HCT116 (cell line): ENCODE measurements around the gene PICK1. TPM values are rescaled to one million over a fixed set of nuclear protein-coding genes. Genes with fewer than 3 reads are reported as not detected.

Experiments
- ATAC-seq: fragments of 200-7000 bp; cut with Tn5 transposase; 2 replicates; pipeline ENCODE4 v1.9.1; 2020; ENCODE audit warnings: mild to moderate bottlenecking, moderate library complexity
- BruUV-seq: library from RNA; stranded (reverse); fragments of 400-500 nt; replicated peaks from 2 replicates; lab custom pipeline; 2021; lab: Mats Ljungman, UMichigan
- CTCF ChIA-PET: fragments of 300-600 bp; sonication (Branson Sonifier 250); formaldehyde crosslinking; loops from one replicate; lab custom pipeline; 2021; ENCODE audit warnings: antibody characterized with exemption; lab: Charles Lee
- POLR2A ChIA-PET: fragments of 300-600, 350-600 bp; sonication (Branson Sonifier 250); formaldehyde crosslinking; loops from one replicate; lab custom pipeline; 2021; ENCODE audit warnings: antibody characterized with exemption; lab: Charles Lee
- RAD21 ChIA-PET, 2 experiments: fragments of 300-600 bp; sonication (Branson Sonifier 250); formaldehyde crosslinking; loops; one replicate each; lab custom pipeline; 2023; ENCODE audit warnings: low total read pairs in 2 of 2; ENCODE audit not compliant: uncharacterized antibody in 2 of 2, unreplicated experiment in 2 of 2, low non-redundant PET in 1 of 2; lab: Charles Lee
- DNase-seq: peaks from one replicate; pipeline ENCODE4 v3.0.0-alpha.2; 2010; ENCODE audit warnings: low read depth, low spot score
- H2AFZ ChIP-seq: fragments of 200-600 bp; shearing (Covaris generic), sonication (generic); 2 replicates; pipeline ENCODE4 v1.6.1; 2017; ENCODE audit warnings: low read depth, mixed run types, mixed read lengths, antibody characterized with exemption, low read length; ENCODE audit not compliant: poor library complexity, severe bottlenecking
- H3K27ac ChIP-seq: 2 replicates; pipeline ENCODE4 v1.5.1; 2012; ENCODE audit warnings: low read depth, low read length
- H3K27me3 ChIP-seq: fragments of 200-600 bp; sonication (generic); 2 replicates; pipeline ENCODE4 v1.6.1; 2016; ENCODE audit warnings: mixed run types, low read length, mixed read lengths; ENCODE audit not compliant: insufficient read depth
- H3K36me3 ChIP-seq, 2 experiments: fragments of 200-500 bp in 1 of 2; fragments of 200-600 bp in 1 of 2; sonication (Bioruptor generic) in 1 of 2; sonication (generic) in 1 of 2; 2 replicates each; pipeline versions ENCODE4 v1.5.1 to v1.6.1; 2014 to 2016; ENCODE audit warnings: low read length in 2 of 2, inconsistent platforms in 1 of 2, mixed read lengths in 1 of 2, mixed run types in 1 of 2; ENCODE audit not compliant: insufficient read depth in 2 of 2, control insufficient read depth in 1 of 2
- H3K4me1 ChIP-seq, 2 experiments: fragments of 200-600 bp in 1 of 2; sonication (generic) in 1 of 2; 2 replicates each; pipeline versions ENCODE4 v1.5.1 to v1.6.1; 2012 to 2017; ENCODE audit warnings: low read length in 2 of 2, inconsistent platforms in 1 of 2, mild to moderate bottlenecking in 1 of 2, mixed read lengths in 1 of 2, mixed run types in 1 of 2, moderate library complexity in 1 of 2; ENCODE audit not compliant: insufficient read depth in 2 of 2, control insufficient read depth in 1 of 2
- H3K4me2 ChIP-seq: fragments of 200-600 bp; sonication (generic); 2 replicates; pipeline ENCODE4 v1.6.1; 2017; ENCODE audit warnings: mixed run types, low read length, mixed read lengths
- H3K4me3 ChIP-seq, 2 experiments: fragments of 200-600 bp in 1 of 2; sonication (generic) in 1 of 2; replicated peaks in 1 of 2; 2 replicates each; pipeline ENCODE4 v1.5.1; 2011 to 2016; ENCODE audit warnings: low read length in 2 of 2, control low read depth in 1 of 2, low read depth in 1 of 2, mild to moderate bottlenecking in 1 of 2, mixed read lengths in 1 of 2, mixed run types in 1 of 2
- H3K79me2 ChIP-seq: fragments of 200-600 bp; sonication (generic); 2 replicates; pipeline ENCODE4 v1.6.1; 2017; ENCODE audit warnings: mild to moderate bottlenecking, mixed run types, low read length, moderate library complexity, mixed read lengths; ENCODE audit not compliant: insufficient read depth
- H3K9ac ChIP-seq: fragments of 200-600 bp; sonication (generic); 2 replicates; pipeline ENCODE4 v1.6.1; 2016; ENCODE audit warnings: low read length, mixed read lengths
- H3K9me2 ChIP-seq: fragments of 200-600 bp; sonication (generic), shearing (Covaris generic); 2 replicates; pipeline ENCODE4 v1.6.1; 2017; ENCODE audit warnings: mixed run types, mild to moderate bottlenecking, moderate library complexity; ENCODE audit not compliant: insufficient read depth
- H3K9me3 ChIP-seq, 2 experiments: fragments of 200-500 bp in 1 of 2; fragments of 200-600 bp in 1 of 2; sonication (Bioruptor generic) in 1 of 2; sonication (generic) in 1 of 2; 2 replicates each; pipeline ENCODE4 v1.6.1; 2014 to 2017; ENCODE audit warnings: low read length in 2 of 2, mixed read lengths in 2 of 2, inconsistent platforms in 1 of 2, low read depth in 1 of 2, mild to moderate bottlenecking in 1 of 2, mixed run types in 1 of 2, moderate library complexity in 1 of 2; ENCODE audit not compliant: control insufficient read depth in 1 of 2, insufficient read depth in 1 of 2
- H4K20me1 ChIP-seq: fragments of 200-600 bp; sonication (generic), shearing (Covaris generic); 2 replicates; pipeline ENCODE4 v1.6.1; 2017; ENCODE audit warnings: mixed run types, mild to moderate bottlenecking, moderate library complexity; ENCODE audit not compliant: insufficient read depth
- ATF3 ChIP-seq: IDR thresholded peaks from 2 replicates; pipeline ENCODE4 v1.6.1; 2012
- CTCF ChIP-seq, 3 experiments: fragments of 200-600 bp in 1 of 3; sonication (generic) in 1 of 3; IDR thresholded peaks in 2 of 3; conservative IDR thresholded peaks in 1 of 3; 2 replicates each; pipeline ENCODE4 v1.5.1; 2012 to 2017; ENCODE audit warnings: low read depth in 2 of 3, low read length in 2 of 3, antibody characterized with exemption in 1 of 3, borderline replicate concordance in 1 of 3, control low read depth in 1 of 3, mild to moderate bottlenecking in 1 of 3, mixed read lengths in 1 of 3, mixed run types in 1 of 3, moderate library complexity in 1 of 3; ENCODE audit not compliant: insufficient read depth in 1 of 3
- EGR1 ChIP-seq: IDR thresholded peaks from 2 replicates; pipeline ENCODE4 v1.6.1; 2012; ENCODE audit warnings: low read depth
- ELF1 ChIP-seq: IDR thresholded peaks from 2 replicates; pipeline ENCODE4 v1.6.1; 2012; ENCODE audit warnings: low read depth, borderline replicate concordance
- FOSL1 ChIP-seq: IDR thresholded peaks from 2 replicates; pipeline ENCODE4 v1.6.1; 2012; ENCODE audit warnings: low read depth
- POLR2A ChIP-seq: IDR thresholded peaks from 2 replicates; pipeline ENCODE4 v1.7.0; 2011; ENCODE audit warnings: borderline replicate concordance; ENCODE audit not compliant: insufficient read depth, insufficient read length; ENCODE audit errors: extremely low read depth
- RAD21 ChIP-seq: IDR thresholded peaks from 2 replicates; pipeline ENCODE4 v1.6.1; 2012; ENCODE audit warnings: low read depth, mild to moderate bottlenecking
- REST ChIP-seq: IDR thresholded peaks from 2 replicates; pipeline ENCODE4 v1.6.1; 2012; ENCODE audit warnings: low read depth
- SRF ChIP-seq: IDR thresholded peaks from 2 replicates; pipeline ENCODE4 v1.6.1; 2012; ENCODE audit warnings: low read depth
- YY1 ChIP-seq: IDR thresholded peaks from 2 replicates; pipeline ENCODE4 v1.6.1; 2011; ENCODE audit warnings: low read length, low read depth, moderate library complexity, mild to moderate bottlenecking; ENCODE audit not compliant: insufficient replicate concordance; ENCODE audit errors: extremely low read depth
- ZNF274 ChIP-seq: fragments of 200-500 bp; sonication (Bioruptor generic); IDR thresholded peaks from 2 replicates; pipeline ENCODE4 v1.6.1; 2014; ENCODE audit warnings: mild to moderate bottlenecking, low read depth, low read length, inconsistent platforms
- intact Hi-C: fragments of 100-400 bp; cut with micrococcal nuclease; formaldehyde crosslinking; loops from 2 replicates; pipeline ENCODE4 v1.10.0; 2022
- total RNA-seq: library from RNA; stranded (reverse); gene quantifications from one replicate; pipeline ENCODE4 v1.2.1, GENCODE V29; 2021; ENCODE audit not compliant: unreplicated experiment

Gene PICK1
- total RNA-seq, 1 experiment from 2014 or later = 40.0 TPM

GRCh38 chr22:38038890-38039812, 18.1 kb upstream of the PICK1 start:
- CTCF ChIA-PET = no interaction called here
- POLR2A ChIA-PET = interaction anchor here (0.7 kb wide), 1 partner anchor 14 kb away, joined by 6 read pairs; no protein-coding TSS in a partner anchor
- no peaks in the 10 kb centered on the region for H3K36me3 ChIP-seq
- H3K4me1 ChIP-seq = peaks cover 9 to 19% of the 10 kb centered on the region in 2 experiments
- RAD21 ChIA-PET = no interaction called here
- no peaks in the 10 kb centered on the region for H3K27me3 ChIP-seq
- H3K9ac ChIP-seq = no peak overlapping the region
- no peaks in the 10 kb centered on the region for H3K9me3 ChIP-seq
- ATAC-seq (no peak), DNase-seq (no peak)
- no peaks in the 10 kb centered on the region for H4K20me1 ChIP-seq
- no peak overlapping the region for H3K4me3 ChIP-seq
- H3K9me2 ChIP-seq = no peaks in the 10 kb centered on the region
- BruUV-seq = no TSS peak
- no peak overlapping the region for H2AFZ ChIP-seq
- H3K27ac ChIP-seq = no peak overlapping the region
- intact Hi-C loops = no loop called here
- no peak overlapping the region for H3K4me2 ChIP-seq
- TF ChIP-seq CTCF (IDR thresholded peaks at IDR 0.05 in 2 of 3, conservative IDR thresholded peaks at IDR 0.05 in 1 of 3; ENCODE audit: borderline replicate concordance in 1 of 3, insufficient read depth in 1 of 3, low read depth in 2 of 3, low read length in 2 of 3) = no peak
- H3K79me2 ChIP-seq = no peaks in the 10 kb centered on the region

GRCh38 chr22:38040953-38041759, 16.0 kb upstream of the PICK1 start:
- Histone ChIP-seq H3K79me2 (no peaks in the 10 kb centered on the region), H3K4me1 (peaks cover 0 to 3% of the 10 kb centered on the region in 2 experiments; a peak in 1 of 4 replicates), H3K36me3 (no peaks in the 10 kb centered on the region), H3K9me2 (no peaks in the 10 kb centered on the region), H3K4me3 (no peak overlapping the region), H4K20me1 (no peaks in the 10 kb centered on the region), H3K27ac (no peak overlapping the region), H3K9me3 (no peaks in the 10 kb centered on the region), H3K27me3 (no peaks in the 10 kb centered on the region), H3K4me2 (no peak overlapping the region), H3K9ac (no peak overlapping the region), H2AFZ (no peak overlapping the region)
- DNase-seq = no peak
- no TSS peak for BruUV-seq
- ATAC-seq = no peak
- POLR2A ChIA-PET = no interaction called here
- RAD21 ChIA-PET = no interaction called here
- CTCF ChIA-PET = interaction anchor here (1.6 kb wide), 1 partner anchor 11 kb away, joined by 6 read pairs; no protein-coding TSS in a partner anchor
- intact Hi-C loops = no loop called here
- TF ChIP-seq ELF1 (no peak), YY1 (no peak), ATF3 (no peak), RAD21 (no peak), EGR1 (no peak), ZNF274 (no peak), SRF (no peak), REST (no peak), FOSL1 (no peak), POLR2A (no peak)
